B cell (primary cell): ENCODE data around the gene NBR1. TPM values are rescaled to one million over a fixed set of nuclear protein-coding genes. Genes with fewer than 3 reads are reported as not detected.

Experiments used
- ATAC-seq: fragments of 200-7000 bp; cut with Tn5 transposase; one replicate; pipeline ENCODE4 v1.10.0; 2021; ENCODE audit warnings: low read depth, mild to moderate bottlenecking, moderate number of reproducible peaks, moderate library complexity
- CTCF ChIA-PET: fragments of 350-600 bp; sonication (Branson Sonifier 250); formaldehyde crosslinking; loops from one replicate; lab custom pipeline; 2021; ENCODE audit warnings: antibody characterized with exemption, inconsistent platforms; lab: Charles Lee
- POLR2A ChIA-PET: fragments of 350-600 bp; sonication (Branson Sonifier 250); formaldehyde crosslinking; loops from one replicate; lab custom pipeline; 2021; ENCODE audit warnings: antibody characterized with exemption; lab: Charles Lee
- DNase-seq: peaks from one replicate; pipeline ENCODE4 v3.0.0; 2013
- H2AFZ ChIP-seq: 2 replicates; pipeline ENCODE4 v1.6.1; 2012; ENCODE audit warnings: mild to moderate bottlenecking, low read depth, low read length; ENCODE audit not compliant: insufficient read depth, poor library complexity, severe bottlenecking
- H3K27ac ChIP-seq, 2 donors: 1 replicate in 1 of 2; 2 replicates in 1 of 2; pipeline ENCODE4 v1.5.1; 2012 to 2013; ENCODE audit warnings: low read length in 2 of 2, mild to moderate bottlenecking in 2 of 2, moderate library complexity in 1 of 2
- H3K27me3 ChIP-seq, 4 experiments: fragments of 200-600 bp in 1 of 4; sonication (generic) in 1 of 4; replicated peaks in 1 of 4; 1 replicate in 2 of 4; 2 replicates in 2 of 4; pipeline versions ENCODE4 v1.6.1 to v1.7.0; 2013 to 2016; ENCODE audit warnings: low read length in 3 of 4, mild to moderate bottlenecking in 2 of 4, mixed read lengths in 1 of 4, moderate library complexity in 1 of 4; ENCODE audit not compliant: insufficient read depth in 4 of 4, control insufficient read depth in 3 of 4; ENCODE audit errors: control extremely low read depth in 1 of 4
- H3K36me3 ChIP-seq, 2 experiments: replicated peaks in 1 of 2; 1 replicate in 1 of 2; 2 replicates in 1 of 2; pipeline versions ENCODE4 v1.6.1 to v1.7.1; 2013; ENCODE audit warnings: low read length in 1 of 2; ENCODE audit not compliant: insufficient read depth in 2 of 2, control insufficient read depth in 1 of 2; ENCODE audit errors: control extremely low read depth in 1 of 2, extremely low read depth in 1 of 2
- H3K4me1 ChIP-seq, 2 donors: fragments of 200-600 bp in 1 of 2; sonication (generic) in 1 of 2; 1 replicate in 1 of 2; 2 replicates in 1 of 2; pipeline versions ENCODE4 v1.5.1 to v1.6.1; 2013 to 2017; ENCODE audit warnings: low read length in 2 of 2; ENCODE audit not compliant: control insufficient read depth in 2 of 2, insufficient read depth in 2 of 2
- H3K4me2 ChIP-seq: replicated peaks from 2 replicates; pipeline ENCODE3; 2012; ENCODE audit warnings: mild to moderate bottlenecking, low read depth, low read length; ENCODE audit not compliant: poor library complexity, severe bottlenecking
- H3K4me3 ChIP-seq, 5 experiments: fragments of 200-600 bp in 1 of 5; sonication (generic) in 1 of 5; 1 replicate in 3 of 5; 2 replicates in 2 of 5; pipeline versions ENCODE4 v1.5.1 to v1.7.0; 2011 to 2016; ENCODE audit warnings: low read length in 4 of 5, mild to moderate bottlenecking in 4 of 5, low read depth in 2 of 5, control low read depth in 1 of 5, moderate library complexity in 1 of 5; ENCODE audit not compliant: insufficient read depth in 1 of 5; ENCODE audit errors: control extremely low read depth in 1 of 5, extremely low read depth in 1 of 5
- H3K79me2 ChIP-seq: fragments of 200-600 bp; sonication (generic); one replicate; pipeline ENCODE4 v1.6.0; 2016; ENCODE audit warnings: low read length; ENCODE audit not compliant: control insufficient read depth, insufficient read depth
- H3K9ac ChIP-seq: fragments of 200-600 bp; sonication (generic); 2 replicates; pipeline ENCODE4 v1.6.1; 2017; ENCODE audit warnings: mild to moderate bottlenecking, low read length, moderate library complexity
- H3K9me3 ChIP-seq, 3 donors: one replicate each; pipeline versions ENCODE4 v1.6.1 to v1.7.1; 2013; ENCODE audit warnings: low read length in 2 of 3; ENCODE audit not compliant: control insufficient read depth in 2 of 3, insufficient read depth in 1 of 3; ENCODE audit errors: control extremely low read depth in 1 of 3
- H4K20me1 ChIP-seq: 2 replicates; pipeline ENCODE4 v1.6.0; 2012; ENCODE audit warnings: mild to moderate bottlenecking, low read length; ENCODE audit not compliant: insufficient read depth, control insufficient read depth, poor library complexity, severe bottlenecking
- H3K27ac Mint-ChIP-seq: one replicate; pipeline ENCODE4 v1.8.0; 2021; ENCODE audit warnings: mixed read lengths
- H3K27me3 Mint-ChIP-seq: one replicate; pipeline ENCODE4 v1.8.0; 2021; ENCODE audit warnings: mixed read lengths
- H3K4me1 Mint-ChIP-seq: one replicate; pipeline ENCODE4 v1.8.0; 2021; ENCODE audit warnings: mixed read lengths
- H3K4me3 Mint-ChIP-seq: one replicate; pipeline ENCODE4 v1.8.0; 2021; ENCODE audit warnings: mixed read lengths
- H3K9me3 Mint-ChIP-seq: one replicate; pipeline ENCODE4 v1.8.0; 2022; ENCODE audit warnings: mixed read lengths; ENCODE audit not compliant: insufficient read depth
- EZH2 ChIP-seq: IDR thresholded peaks from 2 replicates; pipeline ENCODE4 v1.6.1; 2012; ENCODE audit warnings: borderline replicate concordance, low read depth, mild to moderate bottlenecking, moderate library complexity, low read length; ENCODE audit not compliant: insufficient read depth, poor library complexity, severe bottlenecking
- WGBS: methylation state at CpG from one replicate; pipeline ENCODE4 v1.1.5; 2013; ENCODE audit warnings: missing lambda C conversion rate; ENCODE audit not compliant: insufficient coverage; 5-methylcytosine and 5-hydroxymethylcytosine counted together
- intact Hi-C: fragments of 100-400 bp; cut with micrococcal nuclease; formaldehyde crosslinking; loops from one replicate; pipeline ENCODE4 v1.10.0; 2022
- polyA plus RNA-seq: library from polyadenylated mRNA; depleted of rRNA; stranded (reverse); fragments of >200 nt; gene quantifications from 2 replicates; pipeline ENCODE4 v1.2.3, GENCODE V29; 2012
- total RNA-seq, 2 donors: library from RNA; stranded (reverse); fragments of 120-200 nt in 1 of 2; gene quantifications; 1 replicate in 1 of 2; 2 replicates in 1 of 2; pipeline versions ENCODE4 v1.2.3 to v1.2.4, GENCODE V29; 2013 to 2022
- TF ChIP-seq, protein P1 (sequence below): fragments of 200-600 bp; IDR thresholded peaks from one replicate; pipeline ENCODE4 v1.8.0; 2022; ENCODE audit warnings: antibody characterized with exemption, mild to moderate bottlenecking

NBR1 gene
- total and polyA plus RNA-seq, 2 donors (not counting 1 experiment from before 2014, with no cell fraction given) = 18.8 to 43.9 TPM

DNA sequence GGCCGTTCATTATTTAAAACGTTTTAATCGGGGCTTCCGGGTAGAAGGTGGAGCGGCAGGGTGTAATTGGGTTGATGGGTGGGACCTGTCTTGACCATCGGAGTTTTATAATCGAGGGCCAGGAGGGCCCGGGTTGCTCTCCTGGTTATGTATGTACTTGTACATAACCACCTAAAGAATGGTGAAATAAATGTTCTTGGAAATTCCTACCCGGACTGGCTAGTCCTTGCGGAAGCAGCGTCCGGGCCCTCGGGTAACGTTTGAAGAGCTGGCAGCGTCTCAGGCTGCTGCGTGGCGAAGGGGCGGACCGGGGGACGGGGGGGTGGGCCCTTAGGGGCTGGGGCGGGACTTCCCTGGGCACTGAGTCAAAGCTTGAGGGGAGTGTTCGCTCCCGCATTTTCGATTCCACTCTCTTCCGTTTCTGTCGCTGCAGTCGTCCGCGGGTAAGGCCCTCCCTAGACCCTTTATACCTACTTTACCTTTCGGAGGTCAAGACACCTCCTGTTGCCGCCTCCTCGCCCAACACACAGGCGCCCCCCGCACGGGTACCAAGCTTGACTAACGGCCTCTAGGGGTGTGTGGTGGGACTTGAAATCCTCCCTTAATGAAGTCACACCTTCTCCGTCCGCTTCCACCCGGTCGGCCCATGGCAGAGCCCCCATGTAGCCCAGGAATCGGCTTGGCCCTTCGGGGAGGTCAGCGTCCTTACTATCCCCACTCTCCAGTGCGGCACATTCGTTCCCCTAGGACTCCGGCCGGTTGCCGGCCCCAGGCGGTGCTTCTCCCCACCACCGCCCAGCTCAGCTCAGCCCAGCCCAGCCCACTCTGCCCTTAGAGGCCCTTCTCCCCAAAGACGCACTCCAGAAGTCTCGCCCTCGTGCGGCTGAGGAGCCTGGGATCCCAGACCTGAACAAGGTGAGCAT, 40.7 kb downstream of the NBR1 start, which contains the start of gene TMEM106A:
Gene TMEM106A (plus strand): TSS at position 396 of the 923 bp plus-strand sequence. CDS start 1,167 bp downstream, outside the sequence.
- intact Hi-C loops = loop anchor here (1.0 to 2.0 kb wide), 6 partner anchors 40 to 213 kb away; partner anchors contain the start of genes BRCA1, IFI35, NBR1 and RPL27

More for the DNA sequence above, 40.7 kb downstream of the NBR1 start, which contains the start of gene TMEM106A:
- peak within 1 kb of the TSS; percentile 98 for H3K27ac Mint-ChIP-seq
- Histone ChIP-seq H3K36me3 (peaks cover 17 to 30% of the 10 kb centered on the region in 2 experiments), H3K4me1 (peaks cover 21 to 27% of the 10 kb centered on the region in 2 donors), H4K20me1 (no peaks in the 10 kb centered on the region), H2AFZ (peak within 1 kb of the TSS; percentile 90), H3K4me3 (peak within 1 kb of the TSS; percentile 71 to 92 (median 83)), H3K9ac (peak within 1 kb of the TSS; percentile 84), H3K79me2 (peaks cover 12% of the 10 kb centered on the region), H3K9me3 (no peaks in the 10 kb centered on the region), H3K27ac (peak within 1 kb of the TSS; percentile 79 to 88), H3K27me3 (no peaks in the 10 kb centered on the region), H3K4me2 (peak within 1 kb of the TSS; percentile 90)
- ChIA-PET POLR2A (interaction anchor here (0.6 to 3.1 kb wide), 15 partner anchors 40 to 228 kb away, joined by 3 to 115 read pairs (median 4); partner anchors contain the start of genes NBR1 and RPL27), CTCF (interaction anchor here (0.8 to 2.0 kb wide), 11 partner anchors 34 to 369 kb away, joined by 3 to 15 read pairs (median 5); partner anchors contain the start of genes DHX8, NBR1 and RPL27)
- peak within 1 kb of the TSS; percentile 99 for H3K4me3 Mint-ChIP-seq
- DNase-seq (peak; percentile 90), ATAC-seq (peak; percentile 88)
- TF ChIP-seq, protein P1, sequence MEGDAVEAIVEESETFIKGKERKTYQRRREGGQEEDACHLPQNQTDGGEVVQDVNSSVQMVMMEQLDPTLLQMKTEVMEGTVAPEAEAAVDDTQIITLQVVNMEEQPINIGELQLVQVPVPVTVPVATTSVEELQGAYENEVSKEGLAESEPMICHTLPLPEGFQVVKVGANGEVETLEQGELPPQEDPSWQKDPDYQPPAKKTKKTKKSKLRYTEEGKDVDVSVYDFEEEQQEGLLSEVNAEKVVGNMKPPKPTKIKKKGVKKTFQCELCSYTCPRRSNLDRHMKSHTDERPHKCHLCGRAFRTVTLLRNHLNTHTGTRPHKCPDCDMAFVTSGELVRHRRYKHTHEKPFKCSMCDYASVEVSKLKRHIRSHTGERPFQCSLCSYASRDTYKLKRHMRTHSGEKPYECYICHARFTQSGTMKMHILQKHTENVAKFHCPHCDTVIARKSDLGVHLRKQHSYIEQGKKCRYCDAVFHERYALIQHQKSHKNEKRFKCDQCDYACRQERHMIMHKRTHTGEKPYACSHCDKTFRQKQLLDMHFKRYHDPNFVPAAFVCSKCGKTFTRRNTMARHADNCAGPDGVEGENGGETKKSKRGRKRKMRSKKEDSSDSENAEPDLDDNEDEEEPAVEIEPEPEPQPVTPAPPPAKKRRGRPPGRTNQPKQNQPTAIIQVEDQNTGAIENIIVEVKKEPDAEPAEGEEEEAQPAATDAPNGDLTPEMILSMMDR = peak; percentile 62
- TF ChIP-seq EZH2 = no peak
- no peaks in the 10 kb centered on the region for H3K27me3 Mint-ChIP-seq
- WGBS = under 1% methylated on average over 39 of the region's 54 CpGs
- H3K4me1 Mint-ChIP-seq = peaks cover 35% of the 10 kb centered on the region
- H3K9me3 Mint-ChIP-seq = no peaks in the 10 kb centered on the region
